ENCODE results near the gene CCDC183. TPM values are rescaled to one million over a fixed set of nuclear protein-coding genes. Genes with fewer than 3 reads are reported as not detected.
A peak's percentile ranks its signal among the peaks of the same experiment; 100 is the strongest.

Gene CCDC183
- 3.2 TPM for polyA plus RNA-seq (2013, experiment 1 of 2)
- 2.7 TPM for polyA plus RNA-seq (2013, experiment 2 of 2)

DNA sequence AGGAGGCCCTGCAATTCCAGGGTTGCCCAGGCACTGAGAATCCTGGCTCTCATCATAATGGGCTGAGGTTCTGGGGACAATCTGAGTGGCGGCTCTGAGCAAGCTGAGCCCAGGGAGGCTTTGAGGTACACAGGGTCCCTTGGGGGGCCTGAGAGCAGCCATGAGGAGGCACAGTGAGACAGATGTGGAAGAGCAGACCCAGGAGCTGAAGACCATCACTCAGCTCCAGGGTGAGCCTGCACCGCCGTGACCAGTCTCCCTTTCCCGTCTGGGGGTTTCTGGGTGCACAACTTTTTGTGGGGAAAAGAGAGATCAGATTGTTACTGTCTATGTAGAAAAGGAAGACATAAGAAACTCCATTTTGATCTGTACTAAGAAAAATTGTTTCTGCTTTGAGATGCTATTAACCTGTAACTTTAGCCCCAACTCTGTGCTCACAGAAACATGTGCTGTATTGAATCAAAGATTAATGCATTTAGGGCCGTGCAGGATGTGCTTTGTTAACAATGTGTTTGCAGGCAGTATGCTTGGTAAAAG, at the start of gene CCDC183:
CCDC183 (plus strand) TSS at position 101 of the 537 bp plus-strand sequence; CDS start at position 161, 60 bp downstream.
- peak within 1 kb of the TSS; percentile 3 for H2BK120ac ChIP-seq (ENCODE audit: low read depth, low read length)
- H4K91ac ChIP-seq (ENCODE audit: low read length): peak within 1 kb of the TSS; percentile 90
- peaks cover 33 to 52% of the 10 kb centered on the region in 2 experiments for H3K27me3 ChIP-seq (ENCODE audit: control insufficient read depth in 1 of 2, insufficient read depth in 1 of 2, low read length in 2 of 2)
- peak within 1 kb of the TSS in 1 of 2 experiments; percentile 58 for H3K14ac ChIP-seq (ENCODE audit: low read length in 2 of 2)
- no peaks in the 10 kb centered on the region for H3K9me3 ChIP-seq (ENCODE audit: control insufficient read depth, low read length)
- H3K18ac ChIP-seq (ENCODE audit: low read depth in 1 of 2, low read length in 2 of 2): peak within 1 kb of the TSS; percentile 82 to 92
- H3K79me1 ChIP-seq (replicated peaks; ENCODE audit: low read length, poor library complexity, severe bottlenecking): peaks cover 21% of the 10 kb centered on the region
- H3K9ac ChIP-seq (ENCODE audit: low read length): no peak within 1 kb of the TSS
- peak within 1 kb of the TSS; percentile 14 for H4K8ac ChIP-seq (ENCODE audit: low read length)
- H3K4ac ChIP-seq (ENCODE audit: low read depth in 1 of 2, low read length in 2 of 2): peak within 1 kb of the TSS; percentile 29 to 77
- 63% methylated on average over 4 of the region's 5 CpGs for WGBS
- H3K27ac ChIP-seq (ENCODE audit: low read length, poor library complexity, severe bottlenecking): no peak within 1 kb of the TSS
- H3K4me2 ChIP-seq (ENCODE audit: low read length, poor library complexity, severe bottlenecking): no peak within 1 kb of the TSS
- H2BK12ac ChIP-seq (ENCODE audit: low read length in 2 of 2): peak within 1 kb of the TSS; percentile 2 to 64
- H3K4me1 ChIP-seq (ENCODE audit: control insufficient read depth, insufficient read depth, low read depth, low read length): peaks cover 32% of the 10 kb centered on the region
- no peak within 1 kb of the TSS for H3K4me3 ChIP-seq (ENCODE audit: insufficient read depth in 1 of 2, low read depth in 1 of 2, low read length in 2 of 2)
- DNase-seq: peak; percentile 17
- H2BK15ac ChIP-seq (ENCODE audit: low read depth, poor library complexity, severe bottlenecking): peak within 1 kb of the TSS; percentile 13
- H3K36me3 ChIP-seq (ENCODE audit: control insufficient read depth in 1 of 2, insufficient read depth in 2 of 2, low read depth in 1 of 2, low read length in 2 of 2): peaks cover 10 to 24% of the 10 kb centered on the region in 2 experiments
- H3K23ac ChIP-seq (ENCODE audit: low read length in 2 of 2): no peak within 1 kb of the TSS
- H2AK5ac ChIP-seq (ENCODE audit: low read length, severe bottlenecking): no peak within 1 kb of the TSS
- H2BK5ac ChIP-seq (ENCODE audit: low read depth, low read length, poor library complexity, severe bottlenecking): no peak within 1 kb of the TSS
- no peak within 1 kb of the TSS for H2AFZ ChIP-seq (ENCODE audit: low read depth, low read length)

DNA sequence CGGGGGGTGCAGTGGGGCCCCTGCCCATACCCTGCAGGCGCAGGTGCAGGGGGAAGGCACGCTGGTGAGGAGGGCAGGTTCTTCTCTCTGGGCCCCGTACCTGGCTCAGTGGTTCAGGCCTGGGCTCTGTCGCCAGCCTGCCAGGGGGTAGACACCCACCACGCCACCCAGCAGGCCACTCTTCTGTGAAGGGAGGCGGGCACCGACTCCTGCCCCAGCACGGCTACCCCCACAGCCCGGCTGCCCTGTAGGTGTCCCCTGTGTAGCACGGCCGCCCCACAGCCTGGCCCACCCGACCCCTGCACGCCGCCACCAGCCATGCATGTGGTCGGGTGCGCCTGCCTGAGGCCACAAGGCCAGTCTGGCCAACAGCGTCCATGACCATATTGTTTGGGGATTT, 49.5 kb upstream of the CCDC183 start:
- no peak overlapping the region for H2BK5ac ChIP-seq (ENCODE audit: low read depth, low read length, poor library complexity, severe bottlenecking)
- no peak overlapping the region for H4K91ac ChIP-seq (ENCODE audit: low read length)
- no peak overlapping the region for H3K4me3 ChIP-seq (ENCODE audit: insufficient read depth in 1 of 2, low read depth in 1 of 2, low read length in 2 of 2)
- H3K9me3 ChIP-seq (ENCODE audit: control insufficient read depth, low read length): peaks cover under 1% of the 10 kb centered on the region
- no peaks in the 10 kb centered on the region for H3K79me1 ChIP-seq (replicated peaks; ENCODE audit: low read length, poor library complexity, severe bottlenecking)
- H3K36me3 ChIP-seq (ENCODE audit: control insufficient read depth in 1 of 2, insufficient read depth in 2 of 2, low read depth in 1 of 2, low read length in 2 of 2): peaks cover 0 to 4% of the 10 kb centered on the region in 2 experiments
- no peak overlapping the region for H2BK15ac ChIP-seq (ENCODE audit: low read depth, poor library complexity, severe bottlenecking)
- no peak overlapping the region for H3K14ac ChIP-seq (ENCODE audit: low read length in 2 of 2)
- H3K4me2 ChIP-seq (ENCODE audit: low read length, poor library complexity, severe bottlenecking): no peak overlapping the region
- H4K8ac ChIP-seq (ENCODE audit: low read length): no peak overlapping the region
- H3K18ac ChIP-seq (ENCODE audit: low read depth in 1 of 2, low read length in 2 of 2): no peak overlapping the region
- 94% methylated on average over 18 of the region's 18 CpGs for WGBS
- H3K23ac ChIP-seq (ENCODE audit: low read length in 2 of 2): no peak overlapping the region
- no peak overlapping the region for H2BK12ac ChIP-seq (ENCODE audit: low read length in 2 of 2)
- no peak for DNase-seq
- H3K9ac ChIP-seq (ENCODE audit: low read length): no peak overlapping the region
- no peak overlapping the region for H3K4ac ChIP-seq (ENCODE audit: low read depth in 1 of 2, low read length in 2 of 2)
- H3K4me1 ChIP-seq (ENCODE audit: control insufficient read depth, insufficient read depth, low read depth, low read length): peaks cover 5% of the 10 kb centered on the region
- H2AFZ ChIP-seq (ENCODE audit: low read depth, low read length): no peak overlapping the region
- H2BK120ac ChIP-seq (ENCODE audit: low read depth, low read length): no peak overlapping the region
- H3K27me3 ChIP-seq (ENCODE audit: control insufficient read depth in 1 of 2, insufficient read depth in 1 of 2, low read length in 2 of 2): peaks cover 50 to 54% of the 10 kb centered on the region in 2 experiments
- H3K27ac ChIP-seq (ENCODE audit: low read length, poor library complexity, severe bottlenecking): no peak overlapping the region
- no peak overlapping the region for H2AK5ac ChIP-seq (ENCODE audit: low read length, severe bottlenecking)

DNA sequence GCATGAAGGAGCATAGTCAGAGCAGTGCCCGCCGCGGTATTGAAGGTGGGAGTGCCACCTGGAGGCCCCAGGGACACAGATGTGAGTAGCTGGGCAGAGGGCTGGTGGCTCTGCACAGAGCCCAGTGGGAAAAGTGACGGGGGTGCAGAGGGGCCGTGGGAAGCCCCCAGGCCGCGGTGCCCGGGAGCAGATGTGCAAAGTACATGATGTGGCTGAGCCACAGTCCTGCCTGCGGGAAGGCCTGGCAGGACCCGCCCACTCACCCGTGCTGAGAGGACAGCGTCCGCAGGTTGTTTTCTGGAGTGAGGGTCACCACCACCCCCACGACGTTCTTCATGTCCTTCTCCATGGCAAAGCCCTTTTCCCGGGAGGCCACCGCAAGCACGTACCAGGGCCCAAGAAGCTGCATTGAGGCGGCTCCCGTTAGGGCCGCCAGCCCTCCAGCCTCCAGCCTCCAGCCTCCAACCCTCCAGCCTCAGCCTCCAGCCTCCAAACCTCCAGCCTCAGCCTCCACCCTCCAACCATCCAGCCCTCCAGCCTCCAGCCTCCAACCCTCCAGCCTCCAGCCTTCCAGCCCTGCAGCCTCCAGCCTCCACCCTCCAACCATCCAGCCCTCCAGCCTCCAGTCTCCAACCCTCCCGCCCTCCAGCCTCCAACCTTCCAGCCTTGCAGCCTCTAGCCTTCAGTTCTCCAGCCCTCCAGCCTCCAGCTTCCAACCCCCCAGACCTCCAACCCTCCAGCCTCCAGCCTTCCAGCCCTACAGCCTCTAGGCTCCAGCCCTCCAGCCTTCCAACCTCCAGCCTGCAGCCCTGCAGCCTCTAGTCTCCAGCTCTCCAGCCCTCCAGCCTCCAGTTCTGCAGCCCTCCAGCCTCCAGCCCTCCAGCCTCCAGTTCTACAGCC, 48.7 kb upstream of the CCDC183 start:
- Histone ChIP-seq H3K27me3 (ENCODE audit: control insufficient read depth in 1 of 2, insufficient read depth in 1 of 2, low read length in 2 of 2) (peaks cover 49 to 54% of the 10 kb centered on the region in 2 experiments), H2AFZ (ENCODE audit: low read depth, low read length) (no peak overlapping the region), H3K23ac (ENCODE audit: low read length in 2 of 2) (no peak overlapping the region), H3K18ac (ENCODE audit: low read depth in 1 of 2, low read length in 2 of 2) (no peak overlapping the region), H4K91ac (ENCODE audit: low read length) (no peak overlapping the region), H4K8ac (ENCODE audit: low read length) (no peak overlapping the region), H3K36me3 (ENCODE audit: control insufficient read depth in 1 of 2, insufficient read depth in 2 of 2, low read depth in 1 of 2, low read length in 2 of 2) (peaks cover 0 to 4% of the 10 kb centered on the region in 2 experiments), H3K9me3 (ENCODE audit: control insufficient read depth, low read length) (peaks cover 8% of the 10 kb centered on the region), H2AK5ac (ENCODE audit: low read length, severe bottlenecking) (no peak overlapping the region), H3K27ac (ENCODE audit: low read length, poor library complexity, severe bottlenecking) (no peak overlapping the region), H3K79me1 (replicated peaks; ENCODE audit: low read length, poor library complexity, severe bottlenecking) (no peaks in the 10 kb centered on the region), H3K4me3 (ENCODE audit: insufficient read depth in 1 of 2, low read depth in 1 of 2, low read length in 2 of 2) (no peak overlapping the region), H2BK12ac (ENCODE audit: low read length in 2 of 2) (no peak overlapping the region), H3K4me1 (ENCODE audit: control insufficient read depth, insufficient read depth, low read depth, low read length) (peaks cover 5% of the 10 kb centered on the region), H3K4ac (ENCODE audit: low read depth in 1 of 2, low read length in 2 of 2) (no peak overlapping the region), H2BK5ac (ENCODE audit: low read depth, low read length, poor library complexity, severe bottlenecking) (no peak overlapping the region), H2BK15ac (ENCODE audit: low read depth, poor library complexity, severe bottlenecking) (no peak overlapping the region), H3K9ac (ENCODE audit: low read length) (no peak overlapping the region), H3K4me2 (ENCODE audit: low read length, poor library complexity, severe bottlenecking) (no peak overlapping the region), H2BK120ac (ENCODE audit: low read depth, low read length) (no peak overlapping the region), H3K14ac (ENCODE audit: low read length in 2 of 2) (no peak overlapping the region)
- no peak for DNase-seq
- WGBS: 91% methylated on average over 22 of the region's 22 CpGs

DNA sequence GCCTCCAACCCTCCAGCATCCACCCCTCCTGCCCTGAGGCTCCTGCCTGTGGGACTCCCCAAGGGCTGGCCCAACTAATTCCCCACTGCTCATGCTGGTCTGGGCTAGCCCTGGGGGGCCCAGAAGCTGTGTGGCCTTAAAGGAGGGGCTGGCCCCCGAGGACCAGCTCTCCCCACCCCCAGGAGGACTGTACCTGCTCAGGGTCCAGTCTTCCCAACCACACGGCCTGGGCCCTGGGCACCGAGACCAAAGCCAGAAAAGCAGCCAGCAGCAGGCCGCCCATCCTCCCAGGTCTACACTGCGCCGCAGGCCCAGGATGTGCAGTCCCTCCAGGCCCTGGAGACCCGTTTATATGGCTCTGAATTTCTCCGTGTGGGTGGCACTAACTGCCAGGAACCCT, 47.9 kb upstream of the CCDC183 start, which contains the start of gene LCN6:
LCN6 (minus strand) TSS at position 325 of the 400 bp plus-strand sequence; CDS start at position 283, 42 bp downstream.
- H3K36me3 ChIP-seq (ENCODE audit: control insufficient read depth in 1 of 2, insufficient read depth in 2 of 2, low read depth in 1 of 2, low read length in 2 of 2): peaks cover 0 to 4% of the 10 kb centered on the region in 2 experiments
- H3K4ac ChIP-seq (ENCODE audit: low read depth in 1 of 2, low read length in 2 of 2): no peak within 1 kb of the TSS
- no peak within 1 kb of the TSS for H2BK15ac ChIP-seq (ENCODE audit: low read depth, poor library complexity, severe bottlenecking)
- no peak within 1 kb of the TSS for H2AK5ac ChIP-seq (ENCODE audit: low read length, severe bottlenecking)
- peaks cover 8% of the 10 kb centered on the region for H3K9me3 ChIP-seq (ENCODE audit: control insufficient read depth, low read length)
- no peak for DNase-seq
- H3K4me3 ChIP-seq (ENCODE audit: insufficient read depth in 1 of 2, low read depth in 1 of 2, low read length in 2 of 2): no peak within 1 kb of the TSS
- H3K79me1 ChIP-seq (replicated peaks; ENCODE audit: low read length, poor library complexity, severe bottlenecking): no peaks in the 10 kb centered on the region
- 76% methylated on average over 8 of the region's 8 CpGs for WGBS
- no peak within 1 kb of the TSS for H3K9ac ChIP-seq (ENCODE audit: low read length)
- H4K8ac ChIP-seq (ENCODE audit: low read length): no peak within 1 kb of the TSS
- no peak within 1 kb of the TSS for H3K18ac ChIP-seq (ENCODE audit: low read depth in 1 of 2, low read length in 2 of 2)
- H2BK12ac ChIP-seq (ENCODE audit: low read length in 2 of 2): peak within 1 kb of the TSS in 1 of 2 experiments; percentile 47
- no peak within 1 kb of the TSS for H2BK5ac ChIP-seq (ENCODE audit: low read depth, low read length, poor library complexity, severe bottlenecking)
- no peak within 1 kb of the TSS for H3K23ac ChIP-seq (ENCODE audit: low read length in 2 of 2)
- H3K14ac ChIP-seq (ENCODE audit: low read length in 2 of 2): peak within 1 kb of the TSS in 1 of 2 experiments; percentile 87
- H4K91ac ChIP-seq (ENCODE audit: low read length): no peak within 1 kb of the TSS
- no peak within 1 kb of the TSS for H3K27ac ChIP-seq (ENCODE audit: low read length, poor library complexity, severe bottlenecking)
- peaks cover 46 to 52% of the 10 kb centered on the region in 2 experiments for H3K27me3 ChIP-seq (ENCODE audit: control insufficient read depth in 1 of 2, insufficient read depth in 1 of 2, low read length in 2 of 2)
- H3K4me2 ChIP-seq (ENCODE audit: low read length, poor library complexity, severe bottlenecking): no peak within 1 kb of the TSS
- no peak within 1 kb of the TSS for H2AFZ ChIP-seq (ENCODE audit: low read depth, low read length)
- H3K4me1 ChIP-seq (ENCODE audit: control insufficient read depth, insufficient read depth, low read depth, low read length): peaks cover 5% of the 10 kb centered on the region
- no peak within 1 kb of the TSS for H2BK120ac ChIP-seq (ENCODE audit: low read depth, low read length)
